GM12878 (cell line): ENCODE results near the gene SLC6A9. TPM values are rescaled to one million over a fixed set of nuclear protein-coding genes. Genes with fewer than 3 reads are reported as not detected.

Experiments
- ATAC-seq: fragments of 200-7000 bp; cut with Tn5 transposase; 3 replicates; pipeline ENCODE4 v1.9.1; 2020; ENCODE audit warnings: mild to moderate bottlenecking, moderate library complexity
- BruUV-seq: library from RNA; stranded (reverse); fragments of 400-500 nt; replicated peaks from 2 replicates; lab custom pipeline; 2021; lab: Mats Ljungman, UMichigan
- CTCF ChIA-PET: fragments of 300-600 bp; sonication (Branson Sonifier 250); formaldehyde crosslinking; extraction: SDS; loops from one replicate; lab custom pipeline; 2021; ENCODE audit warnings: inconsistent platforms; lab: Yijun Ruan, JAX
- POLR2A ChIA-PET: fragments of 350-600 bp; formaldehyde crosslinking; extraction: SDS; loops from one replicate; lab custom pipeline; 2021; ENCODE audit warnings: inconsistent platforms; lab: Charles Lee
- RAD21 ChIA-PET: fragments of 300-600 bp; sonication (Branson Sonifier 250); formaldehyde crosslinking; loops from one replicate; lab custom pipeline; 2023; ENCODE audit warnings: antibody characterized with exemption; ENCODE audit not compliant: unreplicated experiment; lab: Charles Lee
- SMC1A ChIA-PET: fragments of 300-600 bp; sonication (Branson Sonifier 250); formaldehyde crosslinking; loops from one replicate; lab custom pipeline; 2023; ENCODE audit not compliant: unreplicated experiment, uncharacterized antibody; lab: Charles Lee
- DNase-seq: peaks from one replicate; pipeline ENCODE4 v3.0.0-alpha.2; 2011; ENCODE audit warnings: low read depth, low spot score
- FAIRE-seq: peaks from 3 replicates; lab custom pipeline; 2011; peaks lifted over from hg19 to GRCh38; lab: Jason Lieb, UNC
- H2AFZ ChIP-seq: 2 replicates; pipeline ENCODE4 v1.6.0; 2011; ENCODE audit warnings: low read depth, low read length, control low read depth; ENCODE audit not compliant: control insufficient read depth
- H3K27ac ChIP-seq: 2 replicates; pipeline ENCODE4 v1.5.1; 2011; ENCODE audit warnings: control low read depth; ENCODE audit not compliant: control insufficient read depth, insufficient read depth
- H3K27me3 ChIP-seq, 2 experiments: replicated peaks in 1 of 2; 2 replicates each; pipeline versions ENCODE4 v1.6.0 to v1.6.1; 2011; ENCODE audit warnings: low read length in 1 of 2; ENCODE audit not compliant: control insufficient read depth in 2 of 2, insufficient read depth in 2 of 2
- H3K36me3 ChIP-seq, 2 experiments: 2 replicates each; pipeline ENCODE4 v1.5.1; 2011; ENCODE audit warnings: low read length in 1 of 2; ENCODE audit not compliant: control insufficient read depth in 2 of 2, insufficient read depth in 2 of 2
- H3K4me1 ChIP-seq: 2 replicates; pipeline ENCODE4 v1.6.1; 2011; ENCODE audit warnings: mild to moderate bottlenecking, low read length, moderate library complexity, mixed read lengths; ENCODE audit not compliant: control insufficient read depth, insufficient read depth
- H3K4me2 ChIP-seq: 2 replicates; pipeline ENCODE4 v1.6.0; 2011; ENCODE audit warnings: control low read depth; ENCODE audit not compliant: control insufficient read depth, insufficient read depth
- H3K4me3 ChIP-seq: fragments of 200-600 bp; sonication (generic); 2 replicates; pipeline ENCODE4 v1.5.1; 2016
- H3K79me2 ChIP-seq: 2 replicates; pipeline ENCODE4 v1.6.0; 2011; ENCODE audit warnings: low read length; ENCODE audit not compliant: control insufficient read depth, insufficient read depth
- H3K9ac ChIP-seq: 2 replicates; pipeline ENCODE4 v1.8.0; 2011; ENCODE audit warnings: low read length, control low read depth, mixed read lengths; ENCODE audit not compliant: control insufficient read depth, insufficient read depth
- H3K9me3 ChIP-seq: replicated peaks from 3 replicates; pipeline ENCODE4 v1.5.1; 2011; ENCODE audit warnings: mild to moderate bottlenecking, low read length; ENCODE audit not compliant: control insufficient read depth, insufficient read depth
- H4K20me1 ChIP-seq: 2 replicates; pipeline ENCODE4 v1.6.0; 2011; ENCODE audit not compliant: control insufficient read depth, insufficient read depth
- CBX5 ChIP-seq: sonication (generic); IDR thresholded peaks from 2 replicates; pipeline ENCODE4 v1.6.1; 2016; ENCODE audit warnings: low read depth, moderate library complexity, mild to moderate bottlenecking, inconsistent platforms
- FOXM1 ChIP-seq: IDR thresholded peaks from 2 replicates; pipeline ENCODE4 v1.6.1; 2012; ENCODE audit warnings: low read depth, mild to moderate bottlenecking, inconsistent platforms, low read length, moderate library complexity
- IKZF2 ChIP-seq, 2 experiments: fragments of 450-650 bp; IDR thresholded peaks; 2 replicates each; pipeline ENCODE4 v1.6.1; 2017; ENCODE audit warnings: mild to moderate bottlenecking in 2 of 2, moderate library complexity in 2 of 2
- JUND ChIP-seq: IDR thresholded peaks from 2 replicates; pipeline ENCODE4 v1.6.1; 2012; ENCODE audit warnings: low read depth, mild to moderate bottlenecking, low read length, improper control_type of control experiment, moderate library complexity
- MYB ChIP-seq: fragments of 150-350 bp; IDR thresholded peaks from 2 replicates; pipeline ENCODE4 v1.6.1; 2014; ENCODE audit warnings: mild to moderate bottlenecking, low read depth, low read length, borderline replicate concordance
- SIX5 ChIP-seq: IDR thresholded peaks from 2 replicates; pipeline ENCODE4 v1.6.1; 2011; ENCODE audit warnings: mild to moderate bottlenecking, low read depth, low read length, moderate library complexity; ENCODE audit not compliant: severe bottlenecking
- SREBF1 ChIP-seq: IDR thresholded peaks from 2 replicates; pipeline ENCODE4 v1.6.1; 2012; ENCODE audit warnings: mild to moderate bottlenecking, low read length
- WRNIP1 ChIP-seq: IDR thresholded peaks from 2 replicates; pipeline ENCODE4 v1.6.1; 2011; ENCODE audit warnings: low read depth, low read length, improper control_type of control experiment, borderline replicate concordance
- WGBS: methylation state at CpG from one replicate; pipeline ENCODE4 v1.1.6; 2016; ENCODE audit warnings: low lambda C conversion rate; ENCODE audit not compliant: insufficient replicate concordance, insufficient coverage; ENCODE audit errors: missing lambda C conversion rate; 5-methylcytosine and 5-hydroxymethylcytosine counted together
- in situ Hi-C: fragments of 300-500 bp; cut with MboI; formaldehyde crosslinking; loops from 9 replicates; pipeline ENCODE4 v1.14.3; 2018; ENCODE audit warnings: mixed read lengths
- intact Hi-C: fragments of 100-400 bp; cut with micrococcal nuclease; formaldehyde crosslinking; loops from one replicate; pipeline ENCODE4 v1.14.2; 2022; ENCODE audit not compliant: unreplicated experiment
- polyA plus RNA-seq, 11 experiments: library from polyadenylated mRNA; depleted of rRNA in 4 of 11; unstranded in 6 of 11; stranded (reverse) in 5 of 11; fragments of >200 nt; fragmentation: Nextera tagmentation in 4 of 11; fragmentation: Illumina TruSeq in 1 of 11; extraction: Ambion mirVana in 4 of 11; extraction: Trizol in 1 of 11; gene quantifications; 1 replicate in 1 of 11; 2 replicates in 10 of 11; pipeline versions ENCODE4 v1.2.1 to v1.2.3, GENCODE V29; 2011 to 2016; ENCODE audit warnings: inconsistent platforms in 2 of 11, missing spikeins in 2 of 11, low read depth in 1 of 11
- total RNA-seq, 4 experiments: library from RNA; depleted of rRNA in 3 of 4; stranded (reverse); fragments of >200 nt in 3 of 4; fragmentation: Illumina TruSeq in 1 of 4; extraction: Trizol in 1 of 4; gene quantifications; 2 replicates each; pipeline versions ENCODE4 v1.2.1 to v1.2.3, GENCODE V29; 2013 to 2021
- TF ChIP-seq, protein P1 (sequence below): fragments of 450-650 bp; IDR thresholded peaks from 2 replicates; pipeline ENCODE4 v1.6.1; 2018; ENCODE audit warnings: borderline replicate concordance, mild to moderate bottlenecking; ENCODE audit not compliant: partially characterized antibody
- TF ChIP-seq, protein P2 (sequence below): fragments of 150-350 bp; IDR thresholded peaks from 2 replicates; pipeline ENCODE4 v1.6.1; 2016; ENCODE audit warnings: low read depth, low read length
- TF ChIP-seq, protein P3 (sequence below): fragments of 450-650 bp; IDR thresholded peaks from 2 replicates; pipeline ENCODE4 v1.6.1; 2016; ENCODE audit warnings: mild to moderate bottlenecking

Gene SLC6A9
- total and polyA plus RNA-seq, 10 of the 15 experiments (the other 5 are each of a cell fraction or from before 2014, with no cell fraction given): 0.02 to 2.0 (median 0.63) TPM

DNA sequence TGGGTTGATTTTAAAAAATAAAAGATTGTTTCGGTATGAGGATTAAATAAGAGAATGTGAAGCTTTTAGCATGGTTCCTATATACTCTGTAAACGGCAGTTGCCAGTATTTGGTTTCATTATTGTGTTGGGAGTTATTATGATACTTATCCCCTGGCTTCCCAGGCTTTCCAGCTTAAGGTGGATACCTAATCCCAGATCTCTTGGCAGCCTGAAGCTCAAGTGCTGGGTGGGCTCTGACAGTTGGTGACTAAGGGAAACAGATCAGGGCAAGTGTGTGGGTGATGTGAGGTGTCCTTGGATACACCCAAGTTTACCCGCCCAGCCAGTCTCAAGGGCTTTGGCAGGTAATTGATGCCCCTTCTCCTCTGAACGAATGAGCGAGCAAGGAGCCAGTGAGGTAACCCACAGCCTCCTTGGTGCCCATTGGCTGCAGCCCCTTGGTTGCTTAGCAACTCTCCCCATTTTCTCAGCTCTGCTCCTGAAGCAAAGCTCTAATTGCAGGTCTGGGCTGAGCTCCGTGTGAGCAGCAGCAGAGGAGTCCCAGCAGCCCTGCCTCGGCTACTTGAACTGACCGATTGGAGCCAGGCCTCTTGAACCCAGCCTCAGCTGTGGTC, 78.4 kb downstream of the SLC6A9 start:
- WGBS: 91% methylated on average over 8 of the region's 8 CpGs
- no peak for ATAC-seq
- H4K20me1 ChIP-seq: no peaks in the 10 kb centered on the region
- peaks cover 6% of the 10 kb centered on the region for H3K4me1 ChIP-seq
- POLR2A ChIA-PET: interaction anchor here (0.6 to 1.0 kb wide), 2 partner anchors 17 to 583 kb away, joined by 3 to 6 read pairs; partner anchors contain the start of gene DPH2
- H3K4me3 ChIP-seq: no peak overlapping the region
- no peak overlapping the region for H2AFZ ChIP-seq
- no TSS peak for BruUV-seq
- RAD21 ChIA-PET: interaction anchor here (1.3 kb wide), 1 partner anchor 52 kb away, joined by 4 read pairs; no protein-coding TSS in a partner anchor
- intact Hi-C loops: no loop called here
- H3K4me2 ChIP-seq: no peak overlapping the region
- H3K79me2 ChIP-seq: peaks cover 5% of the 10 kb centered on the region
- no peak for FAIRE-seq
- CTCF ChIA-PET: interaction anchor here (1.1 kb wide), 1 partner anchor 18 kb away, joined by 4 read pairs; no protein-coding TSS in a partner anchor
- peaks cover 0 to 10% of the 10 kb centered on the region in 2 experiments; a peak in 1 of 4 replicates for H3K36me3 ChIP-seq
- no peak for DNase-seq
- no peak overlapping the region for H3K27ac ChIP-seq
- SMC1A ChIA-PET: interaction anchor here (0.9 to 1.7 kb wide), 4 partner anchors 18 to 187 kb away, joined by 3 to 8 read pairs (median 4); no protein-coding TSS in a partner anchor
- H3K9me3 ChIP-seq: no peaks in the 10 kb centered on the region
- H3K9ac ChIP-seq: no peak overlapping the region
- no peaks in the 10 kb centered on the region for H3K27me3 ChIP-seq
- in situ Hi-C loops: no loop called here
- TF ChIP-seq IKZF2 (IDR thresholded peaks at IDR 0.05) (no peak), MYB (no peak), FOXM1 (no peak), WRNIP1 (no peak), CBX5 (no peak), SREBF1 (no peak), SIX5 (no peak), JUND (no peak)
- TF ChIP-seq, protein P1, sequence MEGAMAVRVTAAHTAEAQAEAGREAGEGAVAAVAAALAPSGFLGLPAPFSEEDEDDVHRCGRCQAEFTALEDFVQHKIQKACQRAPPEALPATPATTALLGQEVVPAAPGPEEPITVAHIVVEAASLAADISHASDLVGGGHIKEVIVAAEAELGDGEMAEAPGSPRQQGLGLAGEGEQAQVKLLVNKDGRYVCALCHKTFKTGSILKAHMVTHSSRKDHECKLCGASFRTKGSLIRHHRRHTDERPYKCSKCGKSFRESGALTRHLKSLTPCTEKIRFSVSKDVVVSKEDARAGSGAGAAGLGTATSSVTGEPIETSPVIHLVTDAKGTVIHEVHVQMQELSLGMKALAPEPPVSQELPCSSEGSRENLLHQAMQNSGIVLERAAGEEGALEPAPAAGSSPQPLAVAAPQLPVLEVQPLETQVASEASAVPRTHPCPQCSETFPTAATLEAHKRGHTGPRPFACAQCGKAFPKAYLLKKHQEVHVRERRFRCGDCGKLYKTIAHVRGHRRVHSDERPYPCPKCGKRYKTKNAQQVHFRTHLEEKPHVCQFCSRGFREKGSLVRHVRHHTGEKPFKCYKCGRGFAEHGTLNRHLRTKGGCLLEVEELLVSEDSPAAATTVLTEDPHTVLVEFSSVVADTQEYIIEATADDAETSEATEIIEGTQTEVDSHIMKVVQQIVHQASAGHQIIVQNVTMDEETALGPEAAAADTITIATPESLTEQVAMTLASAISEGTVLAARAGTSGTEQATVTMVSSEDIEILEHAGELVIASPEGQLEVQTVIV: no peak
- TF ChIP-seq, protein P2, sequence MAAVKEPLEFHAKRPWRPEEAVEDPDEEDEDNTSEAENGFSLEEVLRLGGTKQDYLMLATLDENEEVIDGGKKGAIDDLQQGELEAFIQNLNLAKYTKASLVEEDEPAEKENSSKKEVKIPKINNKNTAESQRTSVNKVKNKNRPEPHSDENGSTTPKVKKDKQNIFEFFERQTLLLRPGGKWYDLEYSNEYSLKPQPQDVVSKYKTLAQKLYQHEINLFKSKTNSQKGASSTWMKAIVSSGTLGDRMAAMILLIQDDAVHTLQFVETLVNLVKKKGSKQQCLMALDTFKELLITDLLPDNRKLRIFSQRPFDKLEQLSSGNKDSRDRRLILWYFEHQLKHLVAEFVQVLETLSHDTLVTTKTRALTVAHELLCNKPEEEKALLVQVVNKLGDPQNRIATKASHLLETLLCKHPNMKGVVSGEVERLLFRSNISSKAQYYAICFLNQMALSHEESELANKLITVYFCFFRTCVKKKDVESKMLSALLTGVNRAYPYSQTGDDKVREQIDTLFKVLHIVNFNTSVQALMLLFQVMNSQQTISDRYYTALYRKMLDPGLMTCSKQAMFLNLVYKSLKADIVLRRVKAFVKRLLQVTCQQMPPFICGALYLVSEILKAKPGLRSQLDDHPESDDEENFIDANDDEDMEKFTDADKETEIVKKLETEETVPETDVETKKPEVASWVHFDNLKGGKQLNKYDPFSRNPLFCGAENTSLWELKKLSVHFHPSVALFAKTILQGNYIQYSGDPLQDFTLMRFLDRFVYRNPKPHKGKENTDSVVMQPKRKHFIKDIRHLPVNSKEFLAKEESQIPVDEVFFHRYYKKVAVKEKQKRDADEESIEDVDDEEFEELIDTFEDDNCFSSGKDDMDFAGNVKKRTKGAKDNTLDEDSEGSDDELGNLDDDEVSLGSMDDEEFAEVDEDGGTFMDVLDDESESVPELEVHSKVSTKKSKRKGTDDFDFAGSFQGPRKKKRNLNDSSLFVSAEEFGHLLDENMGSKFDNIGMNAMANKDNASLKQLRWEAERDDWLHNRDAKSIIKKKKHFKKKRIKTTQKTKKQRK: no peak
- TF ChIP-seq, protein P3, sequence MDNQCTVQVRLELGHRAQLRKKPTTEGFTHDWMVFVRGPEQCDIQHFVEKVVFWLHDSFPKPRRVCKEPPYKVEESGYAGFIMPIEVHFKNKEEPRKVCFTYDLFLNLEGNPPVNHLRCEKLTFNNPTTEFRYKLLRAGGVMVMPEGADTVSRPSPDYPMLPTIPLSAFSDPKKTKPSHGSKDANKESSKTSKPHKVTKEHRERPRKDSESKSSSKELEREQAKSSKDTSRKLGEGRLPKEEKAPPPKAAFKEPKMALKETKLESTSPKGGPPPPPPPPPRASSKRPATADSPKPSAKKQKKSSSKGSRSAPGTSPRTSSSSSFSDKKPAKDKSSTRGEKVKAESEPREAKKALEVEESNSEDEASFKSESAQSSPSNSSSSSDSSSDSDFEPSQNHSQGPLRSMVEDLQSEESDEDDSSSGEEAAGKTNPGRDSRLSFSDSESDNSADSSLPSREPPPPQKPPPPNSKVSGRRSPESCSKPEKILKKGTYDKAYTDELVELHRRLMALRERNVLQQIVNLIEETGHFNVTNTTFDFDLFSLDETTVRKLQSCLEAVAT: no peak
